ENCODE measurements around the gene UCHL3. TPM values are rescaled to one million over a fixed set of nuclear protein-coding genes. Genes with fewer than 3 reads are reported as not detected.
A peak's percentile ranks its signal among the peaks of the same experiment; 100 is the strongest.

The UCHL3 gene
- 10 to 100 TPM; 34.5 to 71.1 (median 34.7) TPM for polyA plus RNA-seq

GRCh38 chr13:75549262-75550158, at the start of gene UCHL3:
Gene UCHL3 (plus strand): TSS chr13:75549791. CDS start chr13:75549821, 30 bp downstream.
- Mint-ChIP-seq H3K27me3 (ENCODE audit: low read depth in 3 of 3) (peaks cover 6 to 8% (median 8%) of the 10 kb centered on the region in 3 donors), H3K4me1 (peaks cover 25 to 48% of the 10 kb centered on the region in 2 donors), H3K9me3 (peaks cover 0 to 2% (median 0%) of the 10 kb centered on the region in 6 donors), H3K4me3 (peak within 1 kb of the TSS; percentile 94 to 98 (median 96)), H3K36me3 (peaks cover 3 to 12% (median 6%) of the 10 kb centered on the region in 3 donors), H3K27ac (peak within 1 kb of the TSS; percentile 93 to 98 (median 98))
- DNase-seq = peak; percentile 96 to 98 (median 97)

DNA sequence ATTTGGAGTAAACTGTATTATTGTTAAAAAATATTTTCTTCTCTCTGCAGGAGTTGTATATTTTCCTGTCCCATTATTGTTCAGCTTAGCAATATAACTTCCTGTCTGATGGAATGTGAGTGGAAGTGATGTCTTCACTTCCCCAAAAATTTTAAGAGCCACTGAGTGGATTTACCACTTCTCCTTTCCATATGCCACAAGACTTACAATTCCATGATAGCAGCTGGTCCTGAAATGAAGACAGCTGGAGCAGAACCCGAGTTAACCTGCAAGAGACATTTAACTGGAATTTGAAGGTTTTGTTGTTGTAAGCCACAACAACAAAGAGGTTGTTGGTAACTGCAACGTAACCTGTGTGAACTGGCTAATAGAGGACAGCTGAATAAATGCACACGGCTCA, 44.3 kb upstream of the UCHL3 start:
- Mint-ChIP-seq H3K9me3 (no peaks in the 10 kb centered on the region), H3K36me3 (no peaks in the 10 kb centered on the region), H3K4me1 (no peaks in the 10 kb centered on the region), H3K27ac (no peak overlapping the region), H3K27me3 (ENCODE audit: low read depth in 3 of 3) (peaks cover 0 to 2% (median 0%) of the 10 kb centered on the region in 3 donors), H3K4me3 (no peak overlapping the region)
- DNase-seq = no peak

DNA sequence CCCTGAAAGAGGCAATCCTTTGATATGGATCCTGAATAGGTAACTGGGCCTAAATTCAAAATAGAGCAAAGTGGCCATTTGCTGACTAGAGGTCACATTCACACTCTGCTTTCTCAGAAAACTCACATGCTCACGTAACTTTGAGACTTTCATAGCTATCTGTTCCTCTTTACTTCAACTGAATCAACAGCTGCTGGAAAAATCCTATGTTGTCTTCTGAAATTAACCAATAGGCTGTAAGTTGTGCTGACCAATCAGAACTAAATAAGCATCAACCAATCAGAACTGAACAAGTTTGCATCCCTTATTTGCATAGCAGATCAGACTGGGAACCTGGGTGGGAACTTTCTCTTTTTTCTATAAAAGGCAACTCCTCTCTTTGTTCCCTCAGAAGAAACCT, 43.6 kb upstream of the UCHL3 start:
- Mint-ChIP-seq H3K27me3 (ENCODE audit: low read depth in 3 of 3) (peaks cover 0 to 2% (median 0%) of the 10 kb centered on the region in 3 donors), H3K36me3 (no peaks in the 10 kb centered on the region), H3K9me3 (no peaks in the 10 kb centered on the region), H3K4me3 (no peak overlapping the region), H3K27ac (no peak overlapping the region), H3K4me1 (peaks cover 0 to 3% of the 10 kb centered on the region in 2 donors)
- no peak for DNase-seq

DNA sequence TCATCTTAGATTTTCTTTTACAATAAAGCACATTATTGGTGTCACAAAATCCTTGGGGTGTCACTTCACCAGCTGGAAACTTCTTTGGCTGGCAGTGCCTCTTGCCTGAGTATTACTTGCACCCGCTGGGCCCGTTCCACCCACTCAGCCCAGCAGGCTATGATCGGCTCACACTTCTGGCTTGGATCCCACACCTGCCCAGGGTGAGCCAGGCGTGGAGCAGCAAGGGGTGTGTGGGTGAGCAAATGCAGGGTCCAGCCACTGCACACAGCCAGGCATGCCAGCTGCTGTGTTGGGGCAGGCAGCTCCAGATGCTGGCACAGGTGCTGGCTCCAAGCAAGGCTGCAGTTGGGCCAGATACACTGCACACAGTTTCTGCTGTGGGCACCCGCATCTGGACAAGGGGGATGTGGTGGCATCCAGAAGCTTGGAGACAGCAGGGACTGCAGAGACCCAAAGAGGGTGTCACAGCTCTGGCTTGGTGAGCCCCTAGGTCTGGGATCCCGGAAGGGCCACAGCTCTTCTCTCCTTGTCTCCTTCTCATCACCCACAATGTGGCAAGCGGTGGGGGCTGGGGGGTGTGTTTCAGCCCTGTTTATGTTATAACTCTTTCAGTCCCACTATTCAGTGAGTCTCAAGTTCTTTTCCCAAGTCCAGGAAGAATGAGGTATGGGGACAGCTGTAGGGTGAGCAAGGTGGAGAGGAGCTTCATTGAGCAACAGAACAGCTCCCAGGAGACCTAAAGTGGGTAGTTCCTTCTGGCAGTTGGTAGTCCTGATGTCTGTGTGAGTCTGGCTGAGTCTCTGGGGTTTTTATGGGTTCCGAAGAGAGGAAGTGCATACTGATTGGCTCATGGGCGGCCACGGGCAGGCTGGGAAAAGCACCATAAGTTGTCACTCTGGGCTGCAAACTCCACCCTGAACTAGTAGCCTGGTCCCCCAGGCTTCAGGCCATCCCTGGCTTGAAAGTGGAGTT, 42.3 kb upstream of the UCHL3 start:
- Mint-ChIP-seq H3K27ac (no peak overlapping the region), H3K36me3 (no peaks in the 10 kb centered on the region), H3K4me1 (peaks cover 2 to 16% of the 10 kb centered on the region in 2 donors), H3K27me3 (ENCODE audit: low read depth in 3 of 3) (peaks cover 0 to 4% (median 2%) of the 10 kb centered on the region in 3 donors), H3K9me3 (no peaks in the 10 kb centered on the region), H3K4me3 (no peak overlapping the region)
- DNase-seq = no peak

DNA sequence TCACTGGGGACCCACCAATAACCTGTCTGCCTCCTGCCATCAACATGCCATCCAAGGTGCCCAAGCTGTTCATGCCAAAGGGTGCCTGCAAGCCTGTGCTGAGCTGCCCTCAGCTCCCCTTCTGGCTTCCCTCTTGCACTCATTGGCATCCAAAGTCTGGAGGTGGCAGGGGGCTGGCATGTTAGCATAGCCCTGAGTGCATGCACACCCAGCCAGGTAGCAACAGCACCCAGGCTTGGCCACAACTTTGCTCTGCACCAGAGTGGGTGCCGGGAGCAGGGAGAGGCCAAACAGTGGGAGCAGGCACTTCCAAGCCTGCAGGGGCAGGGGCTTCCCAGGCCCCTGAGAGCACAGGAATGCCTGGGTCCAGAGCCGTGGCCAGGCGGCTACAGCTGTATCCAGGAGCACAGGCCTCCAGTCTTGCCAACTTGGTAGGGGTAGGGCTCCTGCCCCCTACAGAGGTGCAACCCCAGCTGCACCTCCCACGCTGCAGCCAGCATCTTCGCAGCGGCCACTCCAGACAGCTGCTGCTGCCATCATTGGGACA, 41.5 kb upstream of the UCHL3 start:
- H3K9me3 Mint-ChIP-seq = no peaks in the 10 kb centered on the region
- peaks cover 0 to 4% (median 2%) of the 10 kb centered on the region in 3 donors for H3K27me3 Mint-ChIP-seq (ENCODE audit: low read depth in 3 of 3)
- H3K27ac Mint-ChIP-seq = no peak overlapping the region
- no peaks in the 10 kb centered on the region for H3K36me3 Mint-ChIP-seq
- no peak for DNase-seq
- H3K4me1 Mint-ChIP-seq = peaks cover 2 to 17% of the 10 kb centered on the region in 2 donors
- no peak overlapping the region for H3K4me3 Mint-ChIP-seq

- no peak overlapping the region for H3K4me3 Mint-ChIP-seq
Observed at GRCh38 chr13:75511051-75511625, 38.5 kb upstream of the UCHL3 start.

GRCh38 chr13:75512253-75512652, 37.3 kb upstream of the UCHL3 start:
- H3K4me1 Mint-ChIP-seq = peaks cover 2 to 23% of the 10 kb centered on the region in 2 donors
- no peak for DNase-seq

More at GRCh38 chr13:75511051-75511625, 38.5 kb upstream of the UCHL3 start:
- H3K36me3 Mint-ChIP-seq = no peaks in the 10 kb centered on the region
- no peak overlapping the region for H3K27ac Mint-ChIP-seq
- DNase-seq = no peak
- H3K27me3 Mint-ChIP-seq (ENCODE audit: low read depth in 3 of 3) = peaks cover 0 to 5% (median 4%) of the 10 kb centered on the region in 3 donors
- no peaks in the 10 kb centered on the region for H3K9me3 Mint-ChIP-seq
- peaks cover 2 to 23% of the 10 kb centered on the region in 2 donors for H3K4me1 Mint-ChIP-seq

DNA sequence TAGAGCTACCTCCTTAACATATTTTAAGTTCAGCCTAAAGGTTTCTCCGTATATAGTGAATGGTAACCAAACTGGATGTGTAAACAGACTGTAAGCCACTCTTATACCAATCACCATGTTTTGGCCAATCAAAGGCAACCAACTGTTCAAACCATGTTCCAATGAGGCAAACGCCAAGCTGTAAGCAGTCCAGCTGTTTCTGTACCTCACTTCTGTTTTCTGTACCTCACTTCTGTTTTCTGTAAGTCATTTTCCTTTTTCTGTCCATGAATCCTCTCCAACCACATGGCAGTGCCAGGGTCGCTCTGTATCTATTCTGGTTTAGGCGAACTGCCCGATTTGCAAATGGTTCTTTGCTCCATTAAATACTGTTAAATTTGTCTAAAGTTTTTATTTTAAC, 36.3 kb upstream of the UCHL3 start:
- H3K4me3 Mint-ChIP-seq = no peak overlapping the region

More at GRCh38 chr13:75512253-75512652, 37.3 kb upstream of the UCHL3 start:
- H3K4me3 Mint-ChIP-seq = no peak overlapping the region
- no peak overlapping the region for H3K27ac Mint-ChIP-seq
- H3K9me3 Mint-ChIP-seq = peaks cover 0 to 4% (median 0%) of the 10 kb centered on the region in 6 donors
- peaks cover 0 to 5% (median 4%) of the 10 kb centered on the region in 3 donors for H3K27me3 Mint-ChIP-seq (ENCODE audit: low read depth in 3 of 3)
- no peaks in the 10 kb centered on the region for H3K36me3 Mint-ChIP-seq

DNA sequence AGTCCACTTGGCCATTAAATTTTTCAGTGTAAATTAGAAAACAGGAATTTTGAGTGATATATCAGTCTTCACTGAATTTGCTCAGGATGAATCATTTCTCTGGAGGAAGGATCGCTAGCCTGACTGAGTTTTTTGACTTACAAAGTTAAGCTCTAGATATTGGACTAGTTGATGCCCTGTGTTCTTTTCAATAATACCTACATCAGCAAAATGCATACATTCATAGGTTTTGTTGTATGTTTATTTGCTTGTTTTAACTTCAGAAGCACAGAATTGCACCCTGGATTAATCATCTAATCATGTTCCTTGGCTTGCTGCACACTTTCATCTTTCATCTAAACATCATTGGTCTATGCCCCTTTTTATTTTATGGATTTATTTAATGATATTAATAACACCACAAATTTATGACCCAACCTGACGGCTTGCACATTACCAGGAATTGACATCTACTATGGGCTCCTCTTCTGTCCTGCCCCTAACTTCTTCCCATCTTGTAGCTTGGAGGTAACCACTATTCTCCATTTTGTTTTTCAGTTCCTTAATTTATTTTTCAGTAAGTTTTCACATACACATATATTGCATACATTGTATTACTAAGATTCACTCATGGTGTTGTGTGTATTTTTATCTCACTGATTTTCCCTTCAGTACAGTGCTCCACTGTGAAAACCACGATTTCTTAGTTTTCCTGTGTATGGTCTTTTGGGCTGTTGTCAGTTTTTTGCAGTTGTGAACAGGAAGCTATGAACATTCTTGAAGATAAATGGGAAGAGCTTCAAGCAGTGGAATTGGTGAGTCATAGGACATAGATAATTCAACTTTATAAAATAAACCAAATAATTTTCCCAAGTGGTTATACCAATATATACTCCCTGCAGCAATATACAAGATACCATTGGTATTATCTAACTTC, 35.3 kb upstream of the UCHL3 start:
- H3K9me3 Mint-ChIP-seq = peaks cover 0 to 4% (median 0%) of the 10 kb centered on the region in 6 donors
- no peak for DNase-seq
- no peak overlapping the region for H3K27ac Mint-ChIP-seq
- peaks cover 0 to 3% (median 0%) of the 10 kb centered on the region in 3 donors for H3K36me3 Mint-ChIP-seq
- H3K4me1 Mint-ChIP-seq = peaks cover 2 to 23% of the 10 kb centered on the region in 2 donors
- no peak overlapping the region for H3K4me3 Mint-ChIP-seq
- peaks cover 0 to 5% (median 4%) of the 10 kb centered on the region in 3 donors for H3K27me3 Mint-ChIP-seq (ENCODE audit: low read depth in 3 of 3)

More for the DNA sequence above, 36.3 kb upstream of the UCHL3 start:
- H3K4me1 Mint-ChIP-seq = peaks cover 2 to 23% of the 10 kb centered on the region in 2 donors
- peaks cover 0 to 5% (median 4%) of the 10 kb centered on the region in 3 donors for H3K27me3 Mint-ChIP-seq (ENCODE audit: low read depth in 3 of 3)
- no peak overlapping the region for H3K27ac Mint-ChIP-seq
- DNase-seq = no peak
- H3K36me3 Mint-ChIP-seq = peaks cover 0 to 3% (median 0%) of the 10 kb centered on the region in 3 donors
- H3K9me3 Mint-ChIP-seq = peaks cover 0 to 4% (median 0%) of the 10 kb centered on the region in 6 donors

DNA sequence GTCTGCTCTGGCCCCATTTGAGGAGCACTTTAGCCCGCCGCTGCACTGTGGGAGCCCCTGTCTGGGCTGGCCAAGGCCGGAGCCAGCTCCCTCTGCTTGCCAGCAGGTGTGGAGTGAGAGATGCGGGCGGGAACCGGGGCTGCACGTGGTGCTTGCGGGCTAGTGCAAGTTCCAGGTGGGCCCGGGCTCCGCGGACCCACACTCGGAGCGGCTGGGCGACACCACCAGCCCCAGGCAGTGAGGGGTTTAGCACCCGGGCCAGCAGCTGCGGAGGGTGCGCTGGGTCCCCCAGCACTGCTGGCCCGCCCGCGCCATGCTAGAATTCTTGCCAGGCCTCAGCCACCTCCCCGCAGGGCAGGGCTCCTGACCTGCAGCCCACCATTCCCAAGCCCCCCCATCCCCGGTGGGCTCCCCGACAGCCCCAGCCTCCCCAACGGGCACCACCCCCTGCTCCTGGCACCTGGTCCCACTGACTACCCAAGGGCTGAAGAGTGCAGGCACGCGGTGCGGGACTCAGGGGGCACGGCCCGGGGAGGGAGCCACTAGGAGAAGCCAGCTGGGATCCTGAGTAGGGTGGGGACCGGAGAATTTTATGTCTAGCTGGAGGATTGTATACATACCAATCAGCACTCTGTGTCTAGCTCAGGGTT, 31.0 kb upstream of the UCHL3 start:
- DNase-seq = no peak
- Mint-ChIP-seq H3K27ac (no peak overlapping the region), H3K4me3 (no peak overlapping the region), H3K9me3 (peaks cover 0 to 6% (median 0%) of the 10 kb centered on the region in 6 donors), H3K36me3 (peaks cover 3 to 7% (median 5%) of the 10 kb centered on the region in 3 donors), H3K4me1 (peaks cover 8 to 22% of the 10 kb centered on the region in 2 donors), H3K27me3 (ENCODE audit: low read depth in 3 of 3) (peaks cover 0 to 7% (median 2%) of the 10 kb centered on the region in 3 donors)

GRCh38 chr13:75521956-75522355, 27.6 kb upstream of the UCHL3 start:
- DNase-seq = no peak
- Mint-ChIP-seq H3K36me3 (peaks cover 3 to 24% (median 24%) of the 10 kb centered on the region in 3 donors), H3K4me1 (peaks cover 8 to 16% of the 10 kb centered on the region in 2 donors), H3K4me3 (no peak overlapping the region), H3K27ac (no peak overlapping the region), H3K27me3 (ENCODE audit: low read depth in 3 of 3) (peaks cover 0 to 4% (median 2%) of the 10 kb centered on the region in 3 donors), H3K9me3 (peaks cover 0 to 2% (median 0%) of the 10 kb centered on the region in 6 donors)
